H9 (cell line): ENCODE results near the gene LRRIQ4. TPM values are rescaled to one million over a fixed set of nuclear protein-coding genes. Genes with fewer than 3 reads are reported as not detected.

Source experiments
- DNase-seq: peaks from one replicate; pipeline ENCODE4 v3.0.0-alpha.2; 2017
- H2AFZ ChIP-seq: one replicate; pipeline ENCODE4 v1.6.1; 2013; ENCODE audit warnings: mild to moderate bottlenecking, low read length, control low read depth, moderate library complexity
- H2AK5ac ChIP-seq: 2 replicates; pipeline ENCODE4 v1.6.1; 2013; ENCODE audit warnings: low read length, control low read depth, mixed read lengths; ENCODE audit not compliant: insufficient read length
- H2BK120ac ChIP-seq: one replicate; pipeline ENCODE4 v1.6.1; 2013; ENCODE audit warnings: low read depth, mild to moderate bottlenecking, low read length, control low read depth, inconsistent platforms; ENCODE audit not compliant: poor library complexity, severe bottlenecking
- H2BK12ac ChIP-seq: 2 replicates; pipeline ENCODE4 v1.6.1; 2013; ENCODE audit warnings: low read length, control low read depth, mixed read lengths, low read depth; ENCODE audit not compliant: insufficient read length
- H2BK15ac ChIP-seq: 2 replicates; pipeline ENCODE4 v1.6.1; 2013; ENCODE audit warnings: low read depth, low read length, control low read depth
- H2BK20ac ChIP-seq: one replicate; pipeline ENCODE4 v1.6.1; 2013; ENCODE audit warnings: low read depth, mild to moderate bottlenecking, low read length, control low read depth, inconsistent platforms; ENCODE audit not compliant: poor library complexity, severe bottlenecking
- H2BK5ac ChIP-seq: 2 replicates; pipeline ENCODE4 v1.6.1; 2013; ENCODE audit warnings: low read length, control low read depth, mixed read lengths; ENCODE audit not compliant: insufficient read length
- H3K14ac ChIP-seq: 2 replicates; pipeline ENCODE4 v1.6.1; 2013; ENCODE audit warnings: low read length, control low read depth; ENCODE audit not compliant: insufficient read depth
- H3K18ac ChIP-seq: 2 replicates; pipeline ENCODE4 v1.6.1; 2013; ENCODE audit warnings: low read depth, mild to moderate bottlenecking, mixed read lengths, low read length, control low read depth; ENCODE audit not compliant: insufficient read length
- H3K23ac ChIP-seq: 2 replicates; pipeline ENCODE4 v1.6.1; 2013; ENCODE audit warnings: low read length, control low read depth, mixed read lengths, low read depth; ENCODE audit not compliant: insufficient read length
- H3K23me2 ChIP-seq: 2 replicates; pipeline ENCODE4 v1.6.1; 2013; ENCODE audit warnings: low read depth, mild to moderate bottlenecking, mixed read lengths, low read length, control low read depth; ENCODE audit not compliant: insufficient read length, poor library complexity, severe bottlenecking
- H3K27ac ChIP-seq: 2 replicates; pipeline ENCODE4 v1.5.1; 2013; ENCODE audit warnings: low read length, control low read depth, mixed read lengths, low read depth; ENCODE audit not compliant: insufficient read length
- H3K27me3 ChIP-seq: 2 replicates; pipeline ENCODE4 v1.6.1; 2013; ENCODE audit warnings: low read length, control low read depth, inconsistent platforms; ENCODE audit not compliant: insufficient read depth
- H3K4ac ChIP-seq: 2 replicates; pipeline ENCODE4 v1.6.1; 2013; ENCODE audit warnings: low read depth, mild to moderate bottlenecking, control low read depth, inconsistent platforms, low read length, moderate library complexity
- H3K4me1 ChIP-seq: 2 replicates; pipeline ENCODE4 v1.6.1; 2013; ENCODE audit warnings: low read length, control low read depth, inconsistent platforms; ENCODE audit not compliant: insufficient read depth
- H3K4me2 ChIP-seq: 2 replicates; pipeline ENCODE4 v1.6.1; 2013; ENCODE audit warnings: low read length, control low read depth, mixed read lengths; ENCODE audit not compliant: insufficient read length, insufficient read depth
- H3K56ac ChIP-seq: 2 replicates; pipeline ENCODE4 v1.6.1; 2013; ENCODE audit warnings: low read depth, mild to moderate bottlenecking, mixed read lengths, low read length, control low read depth; ENCODE audit not compliant: insufficient read length
- H3K79me1 ChIP-seq: 2 replicates; pipeline ENCODE4 v1.6.1; 2013; ENCODE audit warnings: low read depth, mild to moderate bottlenecking, moderate library complexity, low read length, control low read depth, inconsistent platforms; ENCODE audit not compliant: insufficient read depth, poor library complexity, severe bottlenecking
- H3K79me2 ChIP-seq: 2 replicates; pipeline ENCODE4 v1.6.1; 2013; ENCODE audit warnings: low read length, control low read depth, inconsistent platforms; ENCODE audit not compliant: insufficient read depth
- H3K9ac ChIP-seq: 2 replicates; pipeline ENCODE4 v1.6.1; 2013; ENCODE audit warnings: low read length, control low read depth, mixed read lengths; ENCODE audit not compliant: insufficient read length; ENCODE audit errors: extremely low read depth
- H3K9me3 ChIP-seq: one replicate; pipeline ENCODE4 v1.6.1; 2013; ENCODE audit warnings: low read depth, low read length, inconsistent platforms; ENCODE audit not compliant: control insufficient read depth
- H3T11ph ChIP-seq: one replicate; pipeline ENCODE4 v1.6.1; 2013; ENCODE audit warnings: mild to moderate bottlenecking, low read length, control low read depth, inconsistent platforms
- H4K20me1 ChIP-seq: one replicate; pipeline ENCODE4 v1.6.1; 2013; ENCODE audit not compliant: control insufficient read depth, insufficient read length, insufficient read depth
- H4K5ac ChIP-seq: 2 replicates; pipeline ENCODE4 v1.6.1; 2013; ENCODE audit warnings: low read depth, mild to moderate bottlenecking, mixed read lengths, low read length, control low read depth; ENCODE audit not compliant: insufficient read length
- H4K8ac ChIP-seq: replicated peaks from 2 replicates; pipeline ENCODE4 v1.6.1; 2013; ENCODE audit warnings: low read length, control low read depth, mixed read lengths, low read depth; ENCODE audit not compliant: insufficient read length
- H4K91ac ChIP-seq: 2 replicates; pipeline ENCODE4 v1.6.1; 2013; ENCODE audit warnings: low read depth, mild to moderate bottlenecking, moderate library complexity, mixed read lengths, low read length, control low read depth; ENCODE audit not compliant: insufficient read length
- H3K27ac Mint-ChIP-seq, 3 experiments: 2 replicates in 2 of 3; 3 replicates in 1 of 3; pipeline ENCODE4 v1.8.0; 2020 to 2021; ENCODE audit warnings: mixed read lengths in 3 of 3, mild to moderate bottlenecking in 1 of 3, moderate library complexity in 1 of 3
- H3K27me3 Mint-ChIP-seq: 2 replicates; pipeline ENCODE4 v1.8.0; 2021; ENCODE audit warnings: low read depth, mild to moderate bottlenecking, moderate library complexity, mixed read lengths
- H3K36me3 Mint-ChIP-seq, 3 experiments: 2 replicates in 2 of 3; 3 replicates in 1 of 3; pipeline ENCODE4 v1.8.0; 2020 to 2021; ENCODE audit warnings: low read depth in 3 of 3, mixed read lengths in 3 of 3; ENCODE audit not compliant: insufficient read depth in 1 of 3
- H3K4me1 Mint-ChIP-seq, 2 experiments: 2 replicates each; pipeline ENCODE4 v1.8.0; 2020; ENCODE audit warnings: mixed read lengths in 2 of 2
- H3K4me3 Mint-ChIP-seq, 2 experiments: 2 replicates in 1 of 2; 3 replicates in 1 of 2; pipeline ENCODE4 v1.8.0; 2020 to 2021; ENCODE audit warnings: mild to moderate bottlenecking in 2 of 2, mixed read lengths in 2 of 2, moderate library complexity in 1 of 2
- H3K9me3 Mint-ChIP-seq, 2 experiments: 2 replicates in 1 of 2; 3 replicates in 1 of 2; pipeline ENCODE4 v1.8.0; 2020; ENCODE audit warnings: mild to moderate bottlenecking in 2 of 2, mixed read lengths in 2 of 2, moderate library complexity in 1 of 2
- WGBS: extraction: QIAGEN DNeasy Blood & Tissue Kit; methylation state at CpG from one replicate; pipeline ENCODE4 v1.1.7; 2013; ENCODE audit warnings: missing lambda C conversion rate, low lambda C conversion rate, mixed read lengths; ENCODE audit not compliant: insufficient read length; ENCODE audit errors: extremely low coverage; 5-methylcytosine and 5-hydroxymethylcytosine counted together
- total RNA-seq: library from RNA; stranded (reverse); gene quantifications from 2 replicates; pipeline ENCODE4 v1.2.1, GENCODE V29; 2021
- TF ChIP-seq, protein P1 (sequence below): fragments of 200-600 bp; sonication (generic); conservative IDR thresholded peaks from 3 replicates; pipeline ENCODE4 v1.8.0; 2021; ENCODE audit warnings: antibody characterized with exemption, mild to moderate bottlenecking

Gene LRRIQ4
- total RNA-seq, 1 experiment from 2014 or later, result not detected

GRCh38 chr3:169813278-169813677 lies 608 bp downstream of the LRRIQ4 start:
- peaks cover 2 to 16% (median 7%) of the 10 kb centered on the region in 3 experiments; a peak in 6 of 7 replicates for H3K36me3 Mint-ChIP-seq
- H3K4ac ChIP-seq, result no peak overlapping the region
- no peak overlapping the region for H2BK12ac ChIP-seq
- peak overlapping the region in 1 of 2 experiments; percentile 74; a peak in 2 of 5 replicates for H3K4me3 Mint-ChIP-seq
- H3K56ac ChIP-seq, result no peak overlapping the region
- peaks cover 25 to 30% of the 10 kb centered on the region in 2 experiments for H3K4me1 Mint-ChIP-seq
- no peak overlapping the region for H3K9ac ChIP-seq
- no peak for DNase-seq
- H3K27me3 ChIP-seq, result no peaks in the 10 kb centered on the region
- H3K27ac Mint-ChIP-seq, result peak overlapping the region in 1 of 3 experiments; percentile 88; a peak in 1 of 7 replicates
- no peaks in the 10 kb centered on the region for H4K20me1 ChIP-seq
- H2BK15ac ChIP-seq, result no peak overlapping the region
- TF ChIP-seq, protein P1, sequence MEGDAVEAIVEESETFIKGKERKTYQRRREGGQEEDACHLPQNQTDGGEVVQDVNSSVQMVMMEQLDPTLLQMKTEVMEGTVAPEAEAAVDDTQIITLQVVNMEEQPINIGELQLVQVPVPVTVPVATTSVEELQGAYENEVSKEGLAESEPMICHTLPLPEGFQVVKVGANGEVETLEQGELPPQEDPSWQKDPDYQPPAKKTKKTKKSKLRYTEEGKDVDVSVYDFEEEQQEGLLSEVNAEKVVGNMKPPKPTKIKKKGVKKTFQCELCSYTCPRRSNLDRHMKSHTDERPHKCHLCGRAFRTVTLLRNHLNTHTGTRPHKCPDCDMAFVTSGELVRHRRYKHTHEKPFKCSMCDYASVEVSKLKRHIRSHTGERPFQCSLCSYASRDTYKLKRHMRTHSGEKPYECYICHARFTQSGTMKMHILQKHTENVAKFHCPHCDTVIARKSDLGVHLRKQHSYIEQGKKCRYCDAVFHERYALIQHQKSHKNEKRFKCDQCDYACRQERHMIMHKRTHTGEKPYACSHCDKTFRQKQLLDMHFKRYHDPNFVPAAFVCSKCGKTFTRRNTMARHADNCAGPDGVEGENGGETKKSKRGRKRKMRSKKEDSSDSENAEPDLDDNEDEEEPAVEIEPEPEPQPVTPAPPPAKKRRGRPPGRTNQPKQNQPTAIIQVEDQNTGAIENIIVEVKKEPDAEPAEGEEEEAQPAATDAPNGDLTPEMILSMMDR, result no peak
- H2BK120ac ChIP-seq, result no peak overlapping the region
- H2BK20ac ChIP-seq, result no peak overlapping the region
- H3T11ph ChIP-seq, result no peak overlapping the region
- no peak overlapping the region for H3K18ac ChIP-seq
- H4K5ac ChIP-seq, result no peak overlapping the region
- H2AK5ac ChIP-seq, result no peak overlapping the region
- peaks cover 29% of the 10 kb centered on the region for H3K27me3 Mint-ChIP-seq
- H3K4me1 ChIP-seq, result no peaks in the 10 kb centered on the region
- H3K79me2 ChIP-seq, result no peaks in the 10 kb centered on the region
- WGBS, result no CpG with 5 or more reads among the region's 8 CpGs
- peaks cover 10 to 16% of the 10 kb centered on the region in 2 experiments for H3K9me3 Mint-ChIP-seq
- H3K9me3 ChIP-seq, result no peaks in the 10 kb centered on the region
- no peak overlapping the region for H4K8ac ChIP-seq
- H3K23me2 ChIP-seq, result peaks cover 9% of the 10 kb centered on the region
- H2AFZ ChIP-seq, result peak overlapping the region; percentile 59
- no peak overlapping the region for H2BK5ac ChIP-seq
- H4K91ac ChIP-seq, result no peak overlapping the region
- H3K79me1 ChIP-seq, result no peaks in the 10 kb centered on the region
- no peak overlapping the region for H3K14ac ChIP-seq
- H3K23ac ChIP-seq, result no peak overlapping the region
- peak overlapping the region; percentile 38 for H3K4me2 ChIP-seq
- no peak overlapping the region for H3K27ac ChIP-seq
